Loucy (cell line): ENCODE results near the gene CDH22.

Experiments
- CTCF ChIP-seq: fragments of 200-600 bp; sonication (generic); conservative IDR thresholded peaks from 2 replicates; pipeline ENCODE4 v1.5.1; 2014; ENCODE audit warnings: mild to moderate bottlenecking, antibody characterized with exemption, low read length
- EZH2phosphoT487 ChIP-seq: fragments of 200-600 bp; IDR thresholded peaks from 2 replicates; pipeline ENCODE4 v1.6.1; 2018; ENCODE audit warnings: antibody characterized with exemption, mild to moderate bottlenecking, moderate library complexity, borderline replicate concordance

GRCh38 chr20:46237227-46237626 is 71.1 kb downstream of the CDH22 start:
- no peak for TF ChIP-seq EZH2phosphoT487
- TF ChIP-seq CTCF, result no peak
